Muscle layer of colon (tissue), 2 donors: ENCODE measurements around the gene KDM4C.
"Not testable (repeated sequence)": the region's sequence is repeated elsewhere in the genome, so short reads cannot be mapped to it uniquely, and the experiment has no call there.

Experiments
- H3K27ac ChIP-seq: one replicate; pipeline ENCODE4 v1.7.0; 2013; ENCODE audit warnings: low read depth, mild to moderate bottlenecking, low read length, moderate library complexity
- H3K27me3 ChIP-seq, 2 donors: one replicate each; pipeline ENCODE4 v1.7.0; 2013; ENCODE audit warnings: low read length in 2 of 2, mild to moderate bottlenecking in 2 of 2; ENCODE audit not compliant: insufficient read depth in 2 of 2, control insufficient read depth in 1 of 2
- H3K36me3 ChIP-seq: one replicate; pipeline ENCODE4 v1.7.0; 2013; ENCODE audit warnings: mild to moderate bottlenecking, low read length; ENCODE audit not compliant: insufficient read depth
- H3K4me1 ChIP-seq: one replicate; pipeline ENCODE4 v1.7.0; 2013; ENCODE audit warnings: mild to moderate bottlenecking, low read length; ENCODE audit not compliant: insufficient read depth
- H3K4me3 ChIP-seq, 2 donors: one replicate each; pipeline ENCODE4 v1.7.0; 2013; ENCODE audit warnings: low read length in 2 of 2, low read depth in 1 of 2, mild to moderate bottlenecking in 1 of 2, moderate library complexity in 1 of 2
- H3K9ac ChIP-seq: one replicate; pipeline ENCODE4 v1.7.0; 2013; ENCODE audit warnings: low read length
- H3K9me3 ChIP-seq: one replicate; pipeline ENCODE4 v1.7.0; 2013; ENCODE audit warnings: mild to moderate bottlenecking, low read length
- donor health status: abdominal sarcoma.
- donor health status: Adenocarcinoma of cecum.

KDM4C gene

GRCh38 chr9:6942406-6942805 is 184.6 kb downstream of the KDM4C start:
- Histone ChIP-seq H3K4me1 (peaks cover 3% of the 10 kb centered on the region), H3K9ac (no peak overlapping the region), H3K27me3 (no peaks in the 10 kb centered on the region), H3K4me3 (no peak overlapping the region), H3K9me3 (no peaks in the 10 kb centered on the region), H3K27ac (no peak overlapping the region), H3K36me3 (no peaks in the 10 kb centered on the region)

GRCh38 chr9:6943293-6943692 is 185.5 kb downstream of the KDM4C start:
- Histone ChIP-seq H3K27me3 (no peaks in the 10 kb centered on the region), H3K4me1 (peaks cover 2% of the 10 kb centered on the region), H3K9me3 (no peaks in the 10 kb centered on the region), H3K36me3 (no peaks in the 10 kb centered on the region), H3K4me3 (no peak overlapping the region), H3K9ac (no peak overlapping the region), H3K27ac (no peak overlapping the region)

- Histone ChIP-seq H3K4me1 (no peaks in the 10 kb centered on the region), H3K36me3 (no peaks in the 10 kb centered on the region), H3K4me3 (no peak overlapping the region), H3K9me3 (no peaks in the 10 kb centered on the region), H3K27ac (no peak overlapping the region), H3K27me3 (no peaks in the 10 kb centered on the region), H3K9ac (no peak overlapping the region)
Observed at GRCh38 chr9:6944093-6944551, 186.3 kb downstream of the KDM4C start.

GRCh38 chr9:6944896-6945295 is 187.1 kb downstream of the KDM4C start:
- H3K9me3 ChIP-seq, result no peaks in the 10 kb centered on the region
- no peak overlapping the region for H3K27ac ChIP-seq
- H3K36me3 ChIP-seq, result no peaks in the 10 kb centered on the region
- no peaks in the 10 kb centered on the region for H3K4me1 ChIP-seq
- no peak overlapping the region for H3K9ac ChIP-seq
- H3K27me3 ChIP-seq, result no peaks in the 10 kb centered on the region
- no peak overlapping the region for H3K4me3 ChIP-seq

- no peak overlapping the region for H3K4me3 ChIP-seq
- H3K27me3 ChIP-seq, result no peaks in the 10 kb centered on the region
- no peak overlapping the region for H3K27ac ChIP-seq
- H3K36me3 ChIP-seq, result no peaks in the 10 kb centered on the region
- H3K9me3 ChIP-seq, result no peaks in the 10 kb centered on the region
- H3K9ac ChIP-seq, result no peak overlapping the region
- no peaks in the 10 kb centered on the region for H3K4me1 ChIP-seq
Observed at GRCh38 chr9:6945816-6946215, 188.0 kb downstream of the KDM4C start.

GRCh38 chr9:6946583-6947166 is 188.9 kb downstream of the KDM4C start:
- Histone ChIP-seq H3K4me3 (no peak overlapping the region), H3K36me3 (no peaks in the 10 kb centered on the region), H3K27me3 (no peaks in the 10 kb centered on the region), H3K4me1 (no peaks in the 10 kb centered on the region), H3K27ac (no peak overlapping the region), H3K9ac (no peak overlapping the region), H3K9me3 (no peaks in the 10 kb centered on the region)

- not testable (repeated sequence) for H3K9me3 ChIP-seq, H3K36me3 ChIP-seq, H3K9ac ChIP-seq, H3K4me1 ChIP-seq, H3K4me3 ChIP-seq, H3K27ac ChIP-seq, H3K27me3 ChIP-seq
Observed at GRCh38 chr9:6948921-6949320, 191.1 kb downstream of the KDM4C start.

GRCh38 chr9:6955251-6955921 is 197.6 kb downstream of the KDM4C start:
- H3K27ac ChIP-seq, result no peak overlapping the region
- no peaks in the 10 kb centered on the region for H3K36me3 ChIP-seq
- no peaks in the 10 kb centered on the region for H3K27me3 ChIP-seq
- no peak overlapping the region for H3K4me3 ChIP-seq
- no peak overlapping the region for H3K9ac ChIP-seq
- H3K4me1 ChIP-seq, result no peaks in the 10 kb centered on the region
- no peaks in the 10 kb centered on the region for H3K9me3 ChIP-seq

GRCh38 chr9:6956879-6957278 is 199.1 kb downstream of the KDM4C start:
- H3K4me1 ChIP-seq, result no peaks in the 10 kb centered on the region
- H3K27me3 ChIP-seq, result no peaks in the 10 kb centered on the region
- no peaks in the 10 kb centered on the region for H3K36me3 ChIP-seq
- no peak overlapping the region for H3K9ac ChIP-seq
- no peak overlapping the region for H3K27ac ChIP-seq
- no peak overlapping the region for H3K4me3 ChIP-seq
- no peaks in the 10 kb centered on the region for H3K9me3 ChIP-seq

GRCh38 chr9:6959270-6960000 is 201.7 kb downstream of the KDM4C start:
- no peak overlapping the region for H3K4me3 ChIP-seq
- H3K27me3 ChIP-seq, result no peaks in the 10 kb centered on the region
- H3K4me1 ChIP-seq, result no peaks in the 10 kb centered on the region
- H3K36me3 ChIP-seq, result no peaks in the 10 kb centered on the region
- no peaks in the 10 kb centered on the region for H3K9me3 ChIP-seq
- no peak overlapping the region for H3K27ac ChIP-seq
- H3K9ac ChIP-seq, result no peak overlapping the region

GRCh38 chr9:6960777-6961176 is 203.0 kb downstream of the KDM4C start:
- Histone ChIP-seq H3K4me1 (no peaks in the 10 kb centered on the region), H3K9me3 (no peaks in the 10 kb centered on the region), H3K27ac (no peak overlapping the region), H3K9ac (no peak overlapping the region), H3K36me3 (no peaks in the 10 kb centered on the region), H3K27me3 (no peaks in the 10 kb centered on the region), H3K4me3 (no peak overlapping the region)
